Measurements from ENCODE around the gene DLG2.
A peak's percentile ranks its signal among the peaks of the same experiment; 100 is the strongest.
"Not testable (repeated sequence)": the region's sequence is repeated elsewhere in the genome, so short reads cannot be mapped to it uniquely, and the experiment has no call there.

Gene DLG2

DNA sequence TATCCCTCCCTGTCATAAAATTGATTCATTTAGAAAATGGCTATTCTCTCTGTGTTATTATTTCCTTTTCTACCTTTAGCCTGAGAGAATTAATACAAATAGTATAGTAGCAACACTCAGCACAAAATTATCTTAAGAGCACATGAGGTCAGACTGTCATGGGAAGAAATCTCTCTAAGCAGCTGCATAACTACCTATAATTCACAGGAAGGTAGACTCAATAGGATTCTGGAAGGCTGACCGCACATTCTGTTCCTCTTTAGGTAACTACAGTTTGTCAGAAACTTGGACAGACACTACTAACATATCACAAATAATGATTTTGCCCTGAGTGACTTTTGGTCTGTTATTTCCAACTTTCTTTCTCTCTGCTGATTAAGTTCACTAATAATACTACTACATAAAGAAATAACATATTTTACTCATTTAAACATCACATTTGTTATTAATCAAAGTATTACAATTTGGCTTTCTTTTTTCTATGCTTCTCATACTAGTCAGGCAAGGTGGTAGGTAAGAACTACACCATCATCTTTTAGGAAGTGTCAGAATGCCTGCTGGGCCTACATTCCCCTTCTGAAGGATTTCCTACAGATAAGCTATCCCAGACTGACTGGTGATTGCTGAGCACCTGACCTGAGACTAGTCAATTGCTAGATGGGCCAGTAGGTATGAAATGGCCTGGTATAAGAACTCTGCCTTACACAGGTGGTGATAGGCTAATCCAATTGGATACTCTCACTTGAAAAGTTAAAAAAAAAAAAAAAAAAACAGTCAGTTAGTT, 325.1 kb downstream of the DLG2 start:
- no peak for DNase-seq

DNA sequence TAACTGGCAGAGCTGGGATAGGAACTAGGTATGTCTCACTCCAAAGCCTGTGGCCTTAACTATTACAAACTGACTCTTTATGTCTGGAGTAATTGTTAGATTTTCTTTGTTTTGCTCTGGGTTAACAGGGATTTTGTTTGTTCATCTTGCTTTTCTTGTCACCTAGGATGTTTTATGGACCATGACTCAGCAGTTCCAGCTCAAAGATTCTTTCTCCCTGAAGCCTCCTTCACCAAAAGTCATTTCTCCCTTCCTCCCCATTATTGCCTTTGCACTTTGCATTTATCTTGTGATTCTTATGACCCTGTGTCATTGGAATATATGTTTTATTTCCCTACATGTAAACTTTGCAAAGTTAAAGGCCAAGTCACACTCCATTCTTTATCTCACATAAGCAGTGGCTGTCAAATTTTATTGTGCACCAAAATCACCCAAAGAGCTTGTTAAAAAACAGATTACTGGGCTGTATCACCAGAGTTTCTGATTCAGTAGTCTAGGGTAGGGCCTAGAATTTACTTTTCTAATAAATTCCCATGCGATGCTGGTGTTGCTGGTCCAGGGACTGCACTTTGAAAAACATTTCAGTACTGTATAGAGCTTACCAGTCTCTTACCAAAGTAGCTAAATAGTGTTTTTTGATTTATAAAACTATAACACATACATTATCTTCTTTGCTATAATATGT, 327.7 kb downstream of the DLG2 start:
- DNase-seq, result peak; percentile 14

DNA sequence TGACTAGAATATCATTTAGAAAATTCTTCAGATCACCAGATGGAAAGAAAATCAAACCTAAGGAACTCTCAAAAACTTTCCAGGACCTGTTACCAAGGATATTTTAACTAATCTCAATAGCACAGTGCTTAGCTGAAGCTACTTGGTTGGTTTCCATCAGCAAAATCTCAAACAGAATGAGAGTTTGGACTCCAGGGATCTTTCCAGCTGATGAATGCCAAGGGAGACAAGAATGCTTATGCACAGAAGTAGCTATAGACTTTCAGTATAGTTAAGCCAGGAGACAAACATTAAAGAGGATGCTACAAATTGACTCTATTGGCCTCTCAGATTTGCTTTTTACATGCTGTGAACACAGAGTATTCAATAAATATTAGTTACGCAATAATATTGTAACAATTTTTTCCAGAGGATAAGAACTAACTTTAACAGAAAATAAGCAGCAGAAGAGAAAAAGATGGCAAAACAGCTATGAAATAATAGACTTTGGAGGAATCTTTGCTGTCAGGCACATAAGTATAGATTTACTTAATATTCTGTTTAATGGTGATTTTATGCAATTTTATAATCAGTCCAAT, 331.4 kb downstream of the DLG2 start:
- no peak for DNase-seq

DNA sequence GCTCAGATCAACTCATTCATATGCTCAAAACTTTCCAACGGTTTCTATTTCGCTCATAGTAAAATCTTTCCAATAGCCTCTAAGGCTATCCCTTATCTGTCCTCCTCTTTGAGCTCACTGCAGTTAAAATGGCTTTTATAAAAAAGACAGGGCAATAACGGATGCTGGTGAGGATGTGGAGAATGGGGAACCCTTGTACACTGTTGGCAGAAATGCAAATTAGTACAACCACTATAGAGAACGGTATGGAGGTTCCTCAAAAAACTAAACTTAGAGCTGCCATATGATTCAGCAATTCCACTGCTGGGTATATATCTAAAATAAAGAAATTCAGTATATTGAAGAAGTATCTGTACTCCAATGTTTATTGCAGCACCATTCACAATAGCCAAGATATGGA, 345.6 kb downstream of the DLG2 start:
- peak; percentile 90 for DNase-seq

DNA sequence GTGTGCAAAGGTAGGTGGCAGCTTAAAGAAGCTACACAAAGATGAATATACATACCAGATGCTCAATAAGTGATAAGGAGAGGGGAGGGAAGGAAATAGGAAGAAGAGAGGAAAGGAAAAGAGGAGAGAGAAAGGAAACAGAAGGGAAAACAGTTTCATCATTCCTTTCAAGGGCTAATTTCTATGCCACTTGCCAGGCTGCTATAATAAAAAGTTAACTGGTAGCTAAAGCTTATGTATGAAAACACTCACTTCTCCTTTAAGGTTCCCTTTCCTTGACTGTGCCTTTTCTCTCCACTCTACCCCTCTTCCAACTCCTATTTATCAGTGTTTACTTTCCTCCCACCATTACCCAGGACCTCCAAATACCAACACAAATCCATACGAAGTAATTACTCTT, 347.9 kb downstream of the DLG2 start:
- DNase-seq, result peak; percentile 75

DNA sequence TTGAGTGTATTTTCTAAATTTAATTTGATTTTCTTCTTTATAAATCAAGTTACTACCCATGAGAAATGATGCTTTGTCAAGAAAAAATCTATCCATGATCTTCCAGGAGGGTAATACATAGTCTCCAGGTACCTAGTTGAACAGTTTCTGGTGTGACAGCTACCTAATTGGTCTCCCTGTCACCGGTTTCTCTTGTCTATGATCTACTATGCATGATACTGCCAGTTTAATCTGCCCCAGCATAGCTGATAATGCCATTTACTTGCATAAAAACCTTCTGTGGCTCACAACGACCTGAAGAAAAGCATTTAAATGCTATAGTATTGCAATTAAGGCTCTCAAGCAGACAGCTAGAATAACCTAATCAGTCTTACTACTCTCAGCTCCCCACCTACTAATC, 349.5 kb downstream of the DLG2 start:
- no peak for DNase-seq

DNA sequence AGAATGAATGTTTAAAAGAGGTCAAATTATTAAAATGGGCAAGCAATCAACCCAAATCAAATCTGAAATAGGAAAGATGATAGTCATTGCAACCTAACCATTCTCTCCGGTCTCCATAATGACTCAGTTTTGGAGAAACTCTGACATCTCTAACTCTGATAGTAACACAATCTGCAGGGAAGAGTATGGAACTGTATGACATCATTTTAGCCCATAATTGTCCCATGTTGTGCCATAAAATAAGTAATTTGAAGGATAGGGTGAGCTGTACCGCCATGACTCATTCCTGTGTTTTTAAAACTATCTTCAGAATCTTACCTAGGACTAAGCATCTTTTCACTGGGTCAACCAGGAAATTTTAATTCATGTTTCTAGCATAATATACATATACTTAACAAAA, 350.8 kb downstream of the DLG2 start:
- no peak for DNase-seq

DNA sequence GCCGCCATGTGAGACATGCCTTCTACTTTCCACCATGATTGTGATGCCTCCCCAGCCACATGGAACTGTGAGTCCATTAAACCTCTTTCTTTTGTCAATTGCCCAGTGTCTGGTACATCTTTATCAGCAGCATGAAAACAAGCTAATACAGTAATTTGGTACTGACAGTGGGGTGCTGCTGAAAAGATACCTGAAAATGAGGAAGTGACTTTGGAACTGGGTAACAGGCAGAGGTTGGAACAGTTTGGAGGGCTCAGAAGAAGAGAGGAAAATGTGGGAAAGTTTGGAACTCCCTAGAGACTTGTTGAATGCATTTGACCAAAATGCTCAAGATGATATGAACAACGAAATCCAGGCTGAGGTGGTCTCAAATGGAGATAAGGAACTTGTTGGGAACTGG, 356.8 kb downstream of the DLG2 start:
- not testable (repeated sequence) for DNase-seq

DNA sequence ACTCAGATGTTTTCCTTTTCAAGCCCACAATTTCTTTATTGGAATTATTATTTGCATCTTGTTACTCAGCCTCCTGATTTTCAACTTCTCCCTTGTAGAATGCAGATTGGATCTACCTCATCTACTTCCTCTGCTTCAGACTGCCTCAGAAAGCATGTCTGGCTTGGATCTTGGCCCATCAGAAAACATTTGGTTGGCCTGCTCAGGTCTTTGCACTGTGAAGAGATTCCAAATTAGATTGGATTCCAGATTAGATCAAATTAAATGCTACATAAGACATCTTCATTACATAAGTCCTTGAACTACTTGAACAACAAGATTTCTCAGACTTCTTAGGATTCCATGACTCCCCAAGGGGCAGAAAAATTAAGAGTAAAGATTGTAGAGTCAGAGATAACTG, 358.0 kb downstream of the DLG2 start:
- peak; percentile 77 for DNase-seq

DNA sequence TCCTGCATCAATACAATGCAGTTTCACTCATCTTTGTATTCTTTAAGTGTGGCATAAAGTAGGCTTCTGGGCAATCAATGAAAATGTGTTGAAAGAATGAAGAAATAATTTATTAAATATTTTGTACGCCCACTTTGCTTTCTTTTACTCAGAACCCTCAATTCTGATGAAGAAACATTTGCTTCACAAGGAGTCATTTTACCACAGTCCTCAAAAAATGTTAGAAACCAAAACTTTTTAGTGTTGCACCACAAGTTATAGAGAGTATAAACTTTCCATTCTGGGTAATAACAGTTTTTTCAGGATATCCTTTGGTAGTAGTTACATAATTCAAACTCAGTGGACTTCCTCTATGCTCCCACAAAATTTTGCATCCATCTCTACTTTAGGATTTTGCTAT, 360.5 kb downstream of the DLG2 start:
- peak; percentile 88 for DNase-seq

DNA sequence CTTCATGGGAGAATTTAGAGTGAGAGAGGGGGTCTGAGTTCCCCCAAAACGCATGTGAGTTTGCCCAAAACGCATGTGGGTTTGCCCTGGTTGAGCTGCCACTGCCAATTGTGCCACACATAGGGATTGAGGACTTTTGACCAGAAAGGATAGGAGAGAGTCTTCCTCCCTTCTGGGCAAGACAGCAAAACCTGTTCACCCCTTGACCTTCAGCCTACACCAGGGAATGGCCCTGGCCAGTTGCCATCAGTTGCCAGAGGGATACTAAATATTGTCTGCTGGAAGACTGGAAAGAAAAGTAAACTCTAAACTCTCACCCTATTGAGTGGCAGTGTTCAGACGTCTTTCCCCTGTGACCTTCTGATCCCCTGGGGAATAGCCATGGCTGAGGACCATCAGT, 363.8 kb downstream of the DLG2 start:
- no peak for DNase-seq

DNA sequence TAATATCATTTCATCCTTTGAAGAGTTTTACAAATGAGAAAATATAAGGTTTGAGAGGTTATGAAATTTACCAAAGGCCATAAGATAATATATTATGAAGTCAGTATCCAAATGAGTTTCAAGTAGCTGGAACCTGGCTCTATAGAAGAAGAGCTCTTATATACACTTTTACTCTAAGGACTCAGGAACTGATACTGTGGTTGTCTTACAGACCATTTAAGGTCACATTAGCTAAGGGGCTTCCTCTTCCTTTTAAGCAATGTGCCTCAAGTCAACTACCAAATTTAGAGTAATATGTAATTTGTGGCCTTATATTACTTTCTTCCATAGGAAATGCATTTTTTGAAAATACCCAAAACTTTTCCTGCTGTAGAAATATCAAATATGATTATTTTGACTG, 369.3 kb downstream of the DLG2 start:
- DNase-seq, result peak; percentile 90

DNA sequence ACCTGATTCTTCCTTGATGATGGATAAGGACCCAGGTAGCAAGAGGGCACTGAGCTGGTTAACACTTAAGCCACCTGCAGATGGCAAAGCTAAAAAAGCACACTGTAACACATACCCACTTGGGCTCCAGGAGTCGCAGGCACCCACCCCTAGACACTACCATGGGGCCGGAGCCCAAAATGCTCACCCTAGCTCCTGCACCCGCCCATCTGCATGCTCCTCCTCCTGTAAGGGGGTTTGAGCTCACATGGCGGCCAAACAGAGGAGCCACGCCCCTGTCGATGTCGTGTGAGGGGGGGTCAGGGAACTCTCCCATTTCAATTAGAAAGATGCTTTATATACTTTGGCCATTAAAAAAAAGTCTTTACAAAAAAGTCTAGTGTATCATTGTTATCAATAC, 370.7 kb downstream of the DLG2 start:
- no peak for DNase-seq

DNA sequence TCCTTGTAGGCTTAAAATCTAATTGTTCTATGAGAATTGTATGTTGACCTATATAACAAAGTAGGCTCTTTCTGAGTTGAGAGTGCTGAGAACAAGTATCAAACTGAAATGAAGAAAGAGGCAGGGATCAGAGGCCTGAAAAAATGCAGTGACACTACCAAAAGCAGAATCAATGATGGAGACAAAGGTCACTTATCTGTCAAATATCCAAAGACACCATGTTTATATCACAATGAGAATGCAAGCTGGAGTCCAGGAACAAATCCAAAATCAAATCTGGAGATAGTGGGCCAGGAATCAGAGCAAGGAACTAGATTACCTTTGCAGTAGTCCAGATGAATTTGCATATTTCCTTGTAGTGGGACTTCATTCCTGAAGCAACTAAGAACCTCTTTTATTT, 377.7 kb downstream of the DLG2 start:
- no peak for DNase-seq

DNA sequence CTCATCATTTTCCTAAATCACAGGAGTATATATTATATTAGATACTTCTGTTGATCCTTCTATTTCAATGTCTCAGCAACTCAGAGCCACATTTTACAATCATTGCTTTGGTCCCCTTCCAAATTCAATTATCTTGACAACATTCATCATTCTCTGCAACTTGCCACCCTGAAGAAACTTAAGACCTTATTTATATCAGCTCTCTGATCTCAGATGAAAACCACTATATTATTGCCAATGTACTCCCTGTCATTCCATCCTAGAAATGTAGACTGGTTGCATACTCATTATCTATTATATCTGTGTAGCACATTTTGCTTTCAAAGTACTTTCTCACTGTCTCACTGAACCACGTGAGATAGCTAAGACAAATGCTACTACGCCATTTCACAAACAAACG, 379.3 kb downstream of the DLG2 start:
- DNase-seq, result no peak

DNA sequence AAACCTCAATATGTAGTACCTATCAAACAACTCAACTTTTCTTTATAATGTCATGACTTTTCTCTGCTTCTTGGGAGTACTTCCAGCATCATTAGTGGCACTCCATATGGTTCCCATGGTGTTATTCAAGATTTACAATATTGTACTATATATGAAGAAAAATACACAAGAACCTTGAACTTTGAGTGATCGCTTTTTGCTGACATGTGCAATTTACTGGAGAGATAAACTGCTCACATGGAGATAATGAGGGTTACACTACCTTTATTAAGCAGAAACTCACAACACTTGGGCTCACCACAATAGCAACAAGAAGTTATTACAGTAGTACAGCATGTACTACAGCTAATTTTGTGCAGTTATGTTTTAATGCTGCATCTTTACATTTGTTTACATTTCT, 388.2 kb downstream of the DLG2 start:
- DNase-seq, result no peak

DNA sequence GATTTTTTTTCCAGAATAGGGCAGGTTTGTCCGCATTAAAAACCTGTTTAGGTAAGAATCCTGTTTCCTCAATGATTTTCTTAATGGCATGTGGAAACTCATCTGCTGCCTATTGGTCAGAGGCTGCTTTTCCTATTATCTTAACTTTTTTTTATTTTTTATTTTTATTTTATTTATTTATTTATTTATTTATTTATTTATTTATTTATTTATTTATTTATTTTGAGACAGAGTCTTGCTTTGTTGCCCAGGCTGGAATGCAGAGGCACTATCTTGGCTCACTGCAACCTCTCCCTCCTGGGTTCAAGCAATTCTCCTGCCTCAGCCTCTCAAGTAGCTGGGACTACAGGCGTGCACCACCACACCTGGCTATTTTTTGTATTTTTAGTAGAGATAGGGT, 389.1 kb downstream of the DLG2 start:
- DNase-seq, result not testable (repeated sequence)

DNA sequence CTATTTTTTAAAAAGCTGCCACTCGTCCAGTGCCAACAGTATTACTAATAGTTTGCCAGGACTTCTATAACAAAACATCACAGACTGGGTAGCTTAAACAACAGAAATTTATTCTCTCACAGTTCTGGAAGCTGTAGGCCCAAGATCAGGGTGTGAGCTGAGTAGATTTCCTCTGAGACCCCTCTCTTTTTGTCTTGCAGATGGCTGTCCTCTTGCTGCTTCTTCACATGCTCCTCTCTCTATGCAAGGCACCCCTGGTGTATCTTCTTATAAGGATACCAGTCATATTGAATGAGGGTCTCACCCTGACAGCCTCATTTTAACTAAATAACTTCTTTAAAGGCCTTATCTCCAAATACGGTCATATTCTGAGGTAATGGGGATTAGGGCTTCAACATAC, 390.9 kb downstream of the DLG2 start:
- no peak for DNase-seq

DNA sequence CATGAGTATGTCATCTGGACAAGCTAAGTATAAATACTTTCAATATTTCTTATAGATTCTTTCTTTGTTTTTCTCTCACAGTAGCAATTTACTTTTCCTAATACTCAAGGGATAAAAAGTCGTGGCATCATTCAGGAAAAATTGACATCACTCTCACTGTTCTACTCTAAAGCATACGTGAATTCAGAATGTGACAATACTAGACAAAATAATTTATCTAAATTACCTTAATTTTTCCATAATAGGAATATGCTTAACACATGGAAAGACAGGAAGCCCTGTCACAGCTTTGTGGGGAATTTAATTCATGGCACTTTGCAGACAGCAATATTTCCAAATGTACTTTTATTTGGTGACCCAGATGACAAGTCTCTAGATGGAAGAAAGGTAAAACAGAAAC, 394.6 kb downstream of the DLG2 start:
- DNase-seq, result no peak

DNA sequence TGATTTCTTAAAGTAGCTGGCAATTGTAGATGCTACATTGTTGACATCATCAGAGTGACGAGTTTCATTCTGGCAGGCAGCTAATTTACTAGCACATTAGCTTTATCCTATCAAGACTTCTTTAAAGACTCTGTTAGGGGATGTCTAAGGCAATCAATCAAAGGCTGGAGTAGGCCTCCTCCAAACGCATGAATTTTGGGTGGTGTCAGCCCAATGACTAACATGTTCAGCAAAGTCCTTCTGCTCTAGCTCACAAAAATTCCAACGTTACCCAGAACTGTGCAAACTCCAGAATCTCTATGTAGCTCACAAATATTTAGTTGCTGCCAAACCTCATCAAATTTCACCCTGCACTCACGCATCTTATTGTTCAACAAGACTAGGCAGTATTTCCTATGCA, 395.6 kb downstream of the DLG2 start:
- no peak for DNase-seq

DNA sequence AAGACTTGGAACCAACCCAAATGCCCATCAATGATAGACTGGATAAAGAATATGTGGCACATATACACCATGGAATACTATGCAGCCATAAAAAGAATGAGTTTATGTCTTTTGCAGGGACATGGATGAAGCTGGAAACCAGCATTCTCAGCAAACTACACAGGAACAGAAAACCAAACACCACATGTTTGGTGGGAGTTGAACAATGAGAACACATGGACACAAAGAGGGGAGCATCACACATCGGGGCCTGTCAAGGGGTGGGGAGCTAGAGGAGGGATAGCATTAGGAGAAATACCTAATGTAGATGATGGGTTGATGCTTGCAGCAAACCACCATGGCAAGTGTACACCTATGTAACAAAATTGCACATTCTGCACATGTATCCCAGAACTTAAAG, 397.4 kb downstream of the DLG2 start:
- DNase-seq, result not testable (repeated sequence)

DNA sequence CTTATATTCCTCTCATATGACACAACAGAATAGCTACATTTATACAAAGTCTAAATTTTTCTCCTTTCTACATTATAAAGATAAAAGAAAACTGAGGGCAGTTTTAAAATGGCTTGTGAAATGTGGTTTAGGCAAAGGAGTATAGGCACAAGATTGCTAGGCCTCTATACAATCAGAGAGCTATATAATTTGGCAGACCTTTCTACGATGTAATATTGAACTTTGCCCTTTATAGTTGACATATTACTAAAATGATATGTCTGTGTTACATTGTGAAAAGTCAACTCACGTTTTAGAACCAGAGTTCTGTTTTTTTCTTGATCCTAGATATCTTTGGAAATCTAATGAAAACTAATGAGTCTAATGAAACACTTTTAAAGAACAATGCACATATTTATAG, 430.2 kb downstream of the DLG2 start:
- DNase-seq, result no peak

DNA sequence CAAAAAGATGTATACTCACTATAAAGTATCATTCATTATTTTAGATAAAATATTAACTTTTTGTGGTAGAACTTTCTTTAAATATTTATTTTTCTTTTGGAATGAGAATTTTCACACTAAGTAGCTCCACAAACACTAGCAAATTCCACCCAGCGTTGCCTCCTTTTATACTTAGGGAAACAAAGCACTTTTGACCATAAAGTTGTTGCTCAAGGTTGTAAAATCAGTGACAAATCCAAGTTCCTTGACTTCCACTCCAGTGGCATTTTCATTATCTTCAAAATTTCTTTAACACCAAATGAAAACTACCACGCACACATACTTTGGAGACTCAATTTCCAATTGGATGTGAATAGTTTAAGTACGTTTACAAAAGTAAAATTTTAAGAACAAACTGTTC, 431.2 kb downstream of the DLG2 start:
- DNase-seq, result no peak

DNA sequence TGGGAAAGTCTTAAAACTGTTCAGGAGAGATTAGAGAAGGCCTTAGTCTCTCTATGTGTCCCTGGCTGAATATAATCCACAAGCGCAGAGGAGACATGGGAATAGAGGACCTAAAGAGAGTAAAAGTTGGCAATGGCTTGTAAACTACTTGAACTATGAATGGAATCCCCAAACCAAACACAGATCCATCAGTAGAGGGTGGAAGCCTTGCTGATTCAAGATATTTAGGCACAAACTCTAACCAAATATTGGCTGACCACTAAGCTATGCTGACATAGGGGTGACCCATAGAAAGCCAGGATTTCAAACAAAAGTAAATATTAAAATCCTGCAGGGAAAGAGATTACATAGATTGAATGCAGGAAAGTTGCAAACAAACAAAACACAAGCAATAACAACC, 439.2 kb downstream of the DLG2 start:
- no peak for DNase-seq

DNA sequence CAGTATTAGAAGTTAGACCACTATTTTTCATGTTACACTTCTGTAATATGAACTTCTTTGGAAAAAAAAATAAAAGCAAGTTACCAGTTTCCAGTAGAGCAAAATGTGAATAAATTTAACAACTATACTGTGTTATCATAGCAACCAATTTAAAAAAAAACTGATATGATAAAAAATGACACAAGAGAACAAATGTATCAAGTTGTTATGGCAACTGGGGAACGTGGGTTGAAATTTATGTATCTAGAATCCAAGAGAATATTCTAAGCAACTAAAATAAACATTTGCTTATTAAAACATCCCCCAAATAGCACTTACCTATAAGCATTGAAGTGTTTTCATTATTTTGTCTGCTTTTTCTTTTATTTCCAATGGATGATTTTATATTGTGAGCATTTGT, 442.4 kb downstream of the DLG2 start:
- no peak for DNase-seq

All from MV-4-11 (cell line).